ENCODE data around the gene PSME3IP1.

DNA sequence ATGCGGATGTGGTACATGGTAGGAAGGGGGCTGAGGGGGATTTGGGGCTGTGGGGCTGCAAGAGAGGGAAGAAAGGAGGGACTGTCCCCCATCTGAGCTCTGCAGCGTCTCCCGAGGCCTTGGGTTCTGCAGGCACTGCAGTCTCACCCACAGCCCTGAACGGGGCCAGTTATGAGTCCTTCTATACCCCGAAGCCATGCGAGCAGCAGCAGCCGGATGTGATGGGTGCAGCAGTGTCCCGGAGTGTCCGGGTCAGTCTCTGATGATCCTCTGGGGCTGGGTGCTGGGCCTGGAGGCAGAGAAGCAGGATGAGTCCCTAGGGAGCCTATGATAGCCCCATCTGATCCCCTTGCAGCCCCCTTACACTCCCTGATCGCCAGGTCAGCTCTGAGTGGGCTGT, 52.0 kb downstream of the PSME3IP1 start:
- TF ChIP-seq CTCF (conservative IDR thresholded peaks at IDR 0.05 in 1 of 2, IDR thresholded peaks at IDR 0.05 in 1 of 2; ENCODE audit: extremely low read depth in 1 of 2, insufficient read depth in 1 of 2, low read depth in 1 of 2, low read length in 2 of 2) (no peak), EZH2 (IDR thresholded peaks at IDR 0.05; ENCODE audit: borderline replicate concordance, low read length) (no peak)
